Calu3 (cell line): ENCODE results near the gene EEF2. TPM values are rescaled to one million over a fixed set of nuclear protein-coding genes. Genes with fewer than 3 reads are reported as not detected.

ENCODE experiments used
- BruUV-seq: library from RNA; stranded (reverse); fragments of 400-500 nt; replicated peaks from 2 replicates; lab custom pipeline; 2021; lab: Mats Ljungman, UMichigan
- CTCF ChIA-PET: fragments of 300-600 bp; sonication (Branson Sonifier 250); formaldehyde crosslinking; loops from one replicate; lab custom pipeline; 2022; ENCODE audit warnings: antibody characterized with exemption; lab: Charles Lee
- DNase-seq: peaks from one replicate; pipeline ENCODE4 v3.0.0; 2022
- H3K27ac Mint-ChIP-seq: one replicate; pipeline ENCODE4 v1.8.0; 2022; ENCODE audit warnings: mixed read lengths; ENCODE audit not compliant: unreplicated experiment
- H3K27me3 Mint-ChIP-seq: one replicate; pipeline ENCODE4 v1.8.0; 2022; ENCODE audit warnings: mixed read lengths; ENCODE audit not compliant: unreplicated experiment
- H3K36me3 Mint-ChIP-seq: one replicate; pipeline ENCODE4 v1.8.0; 2022; ENCODE audit warnings: mild to moderate bottlenecking, moderate library complexity, mixed read lengths; ENCODE audit not compliant: insufficient read depth, unreplicated experiment
- H3K4me1 Mint-ChIP-seq: one replicate; pipeline ENCODE4 v1.8.0; 2022; ENCODE audit warnings: mild to moderate bottlenecking, low read depth, mixed read lengths; ENCODE audit not compliant: unreplicated experiment
- H3K4me3 Mint-ChIP-seq: one replicate; pipeline ENCODE4 v1.8.0; 2022; ENCODE audit warnings: mild to moderate bottlenecking, low read depth, moderate library complexity, mixed read lengths; ENCODE audit not compliant: unreplicated experiment
- H3K9me3 Mint-ChIP-seq: one replicate; pipeline ENCODE4 v1.8.0; 2022; ENCODE audit warnings: low read depth, mixed read lengths; ENCODE audit not compliant: unreplicated experiment
- CTCF ChIP-seq: fragments of 200-600 bp; IDR thresholded peaks from one replicate; pipeline ENCODE4 v1.8.0; 2022; ENCODE audit warnings: antibody characterized with exemption; ENCODE audit not compliant: unreplicated experiment
- intact Hi-C: fragments of 100-400 bp; cut with micrococcal nuclease; formaldehyde crosslinking; loops from one replicate; pipeline ENCODE4 v1.10.0; 2022; ENCODE audit not compliant: unreplicated experiment
- total RNA-seq: library from RNA; stranded (reverse); gene quantifications from 2 replicates; pipeline ENCODE4 v1.2.3, GENCODE V29; 2022

Gene EEF2
- total RNA-seq, 1 experiment from 2014 or later: 1,166 TPM

GRCh38 chr19:3982701-3983541 lies 2.3 kb downstream of the EEF2 start:
- Mint-ChIP-seq H3K9me3 (no peaks in the 10 kb centered on the region), H3K27me3 (no peaks in the 10 kb centered on the region), H3K4me1 (peaks cover 7% of the 10 kb centered on the region), H3K36me3 (peaks cover 72% of the 10 kb centered on the region), H3K4me3 (peak overlapping the region; percentile 65), H3K27ac (peak overlapping the region; percentile 39)
- CTCF ChIA-PET: no interaction called here
- no TSS peak for BruUV-seq
- no peak for DNase-seq
- intact Hi-C loops: no loop called here
- no peak for TF ChIP-seq CTCF

GRCh38 chr19:3981736-3982681 lies 3.3 kb downstream of the EEF2 start:
- Mint-ChIP-seq H3K4me3 (peak overlapping the region; percentile 65), H3K36me3 (peaks cover 80% of the 10 kb centered on the region), H3K9me3 (no peaks in the 10 kb centered on the region), H3K27ac (peak overlapping the region; percentile 39), H3K27me3 (no peaks in the 10 kb centered on the region), H3K4me1 (peaks cover 7% of the 10 kb centered on the region)
- CTCF ChIA-PET: no interaction called here
- DNase-seq: no peak
- TF ChIP-seq CTCF: no peak
- no TSS peak for BruUV-seq
- intact Hi-C loops: no loop called here

GRCh38 chr19:3981373-3981735 lies 3.9 kb downstream of the EEF2 start:
- TF ChIP-seq CTCF: no peak
- no peak for DNase-seq
- H3K4me3 Mint-ChIP-seq: no peak overlapping the region
- intact Hi-C loops: no loop called here
- peaks cover 86% of the 10 kb centered on the region for H3K36me3 Mint-ChIP-seq
- H3K27ac Mint-ChIP-seq: no peak overlapping the region
- H3K9me3 Mint-ChIP-seq: no peaks in the 10 kb centered on the region
- BruUV-seq: no TSS peak
- CTCF ChIA-PET: no interaction called here
- H3K4me1 Mint-ChIP-seq: peaks cover 7% of the 10 kb centered on the region
- H3K27me3 Mint-ChIP-seq: no peaks in the 10 kb centered on the region

- H3K36me3 Mint-ChIP-seq: peaks cover 94% of the 10 kb centered on the region
- no peak for TF ChIP-seq CTCF
- H3K27me3 Mint-ChIP-seq: no peaks in the 10 kb centered on the region
- CTCF ChIA-PET: no interaction called here
- no peaks in the 10 kb centered on the region for H3K9me3 Mint-ChIP-seq
- no peak overlapping the region for H3K27ac Mint-ChIP-seq
- H3K4me3 Mint-ChIP-seq: no peak overlapping the region
- no peak for DNase-seq
- no TSS peak for BruUV-seq
- intact Hi-C loops: no loop called here
- peaks cover 7% of the 10 kb centered on the region for H3K4me1 Mint-ChIP-seq
Measured at GRCh38 chr19:3980353-3981251, 4.7 kb downstream of the EEF2 start.
